Dermis blood vessel endothelial cell (primary cell): Measurements from ENCODE around the gene CCDC88A. TPM values are rescaled to one million over a fixed set of nuclear protein-coding genes. Genes with fewer than 3 reads are reported as not detected.

ENCODE experiments used
- total RNA-seq: library from RNA; depleted of rRNA; stranded (reverse); fragments of >200 nt; gene quantifications from 2 replicates; pipeline ENCODE4 v1.2.3, GENCODE V29; 2014

The CCDC88A gene
- total RNA-seq, 1 donor from 2014 or later, result 51.6 TPM

Other genes starting within 250 kb of the CCDC88A start
- 6.9 and 8.2 TPM in 2 replicates for gene CLHC1, start 187.6 kb downstream of the CCDC88A start, total RNA-seq
- 694 and 1,366 TPM in 2 replicates for gene RPS27A, start 187.2 kb downstream of the CCDC88A start, total RNA-seq
- gene MTIF2, start 150.6 kb downstream of the CCDC88A start, total RNA-seq, result 30.8 and 39.9 TPM in 2 replicates
- 11.2 and 15.3 TPM in 2 replicates for gene CFAP36, start 99.9 kb upstream of the CCDC88A start, total RNA-seq
- gene PPP4R3B, start 197.8 kb upstream of the CCDC88A start, total RNA-seq, result 52.2 and 62.6 TPM in 2 replicates